Retinal pigment epithelial cell (primary cell): ENCODE measurements around the gene ZNF324.
A peak's percentile ranks its signal among the peaks of the same experiment; 100 is the strongest.

Source experiments
- DNase-seq: peaks from one replicate; pipeline ENCODE4 v3.0.0-alpha.2; 2010; ENCODE audit warnings: low read depth
- H3K4me3 ChIP-seq: 2 replicates; pipeline ENCODE4 v1.5.1; 2011; ENCODE audit warnings: mild to moderate bottlenecking, low read length, control low read depth, moderate library complexity
- CTCF ChIP-seq: conservative IDR thresholded peaks from 2 replicates; pipeline ENCODE4 v1.5.1; 2011; ENCODE audit warnings: low read depth, low read length, control low read depth, inconsistent platforms

ZNF324 gene

GRCh38 chr19:58520257-58520599 is 53.3 kb downstream of the ZNF324 start:
- DNase-seq, result no peak
- TF ChIP-seq CTCF, result no peak
- H3K4me3 ChIP-seq, result peak overlapping the region; percentile 81

DNA sequence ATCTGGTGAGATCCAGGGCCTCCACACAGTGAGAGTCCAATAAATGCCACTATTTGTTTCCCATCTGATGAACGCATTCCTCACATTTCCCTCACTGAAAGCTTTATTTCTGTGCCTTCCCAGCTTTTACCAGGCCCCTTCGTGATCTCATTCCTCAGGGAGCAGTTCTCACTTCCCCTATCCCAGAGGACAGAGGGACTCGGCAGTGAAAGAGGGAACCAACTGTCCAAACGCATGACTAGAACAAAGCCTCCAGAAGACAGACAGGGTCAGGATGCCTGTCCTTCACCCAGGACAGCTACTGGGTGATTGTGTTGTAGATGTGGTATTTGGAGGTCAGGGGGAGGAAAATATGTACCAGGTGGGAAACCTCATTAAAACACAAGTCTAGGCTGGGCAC is 54.8 kb downstream of the ZNF324 start:
- DNase-seq, result no peak
- H3K4me3 ChIP-seq, result no peak overlapping the region
- TF ChIP-seq CTCF, result no peak

- TF ChIP-seq CTCF, result no peak
Measured at GRCh38 chr19:58522709-58523108, 55.8 kb downstream of the ZNF324 start.

More at GRCh38 chr19:58522709-58523108, 55.8 kb downstream of the ZNF324 start:
- no peak for DNase-seq
- no peak overlapping the region for H3K4me3 ChIP-seq
